SK-N-SH (cell line): Measurements from ENCODE around the gene PDE11A. TPM values are rescaled to one million over a fixed set of nuclear protein-coding genes. Genes with fewer than 3 reads are reported as not detected.

ENCODE experiments used
- CTCF ChIA-PET: fragments of 300-600, 350-600 bp; formaldehyde crosslinking; extraction: SDS; loops from one replicate; lab custom pipeline; 2021; lab: Yijun Ruan, JAX
- POLR2A ChIA-PET: fragments of 350-600 bp; sonication (Branson Sonifier 250); formaldehyde crosslinking; extraction: SDS; loops from one replicate; lab custom pipeline; 2020; ENCODE audit warnings: antibody characterized with exemption, inconsistent platforms; lab: Yijun Ruan, JAX
- DNase-seq: peaks from one replicate; pipeline ENCODE4 v3.0.0; 2012
- H2AFZ ChIP-seq: fragments of 200-600 bp; sonication (generic); 2 replicates; pipeline ENCODE4 v1.8.1; 2016; ENCODE audit warnings: antibody characterized with exemption, mild to moderate bottlenecking, low read depth
- H3F3A ChIP-seq: fragments of 200-600 bp; sonication (generic); replicated peaks from 2 replicates; pipeline ENCODE3; 2016; ENCODE audit warnings: antibody characterized with exemption, mild to moderate bottlenecking; ENCODE audit not compliant: insufficient read depth
- H3K27ac ChIP-seq, 2 experiments: fragments of 200-500 bp in 1 of 2; fragments of 200-600 bp in 1 of 2; sonication (Bioruptor generic) in 1 of 2; sonication (generic), shearing (Covaris generic) in 1 of 2; 2 replicates each; pipeline versions ENCODE4 v1.5.1 to v1.6.1; 2014 to 2016; ENCODE audit warnings: low read depth in 2 of 2, inconsistent platforms in 1 of 2, low read length in 1 of 2, mild to moderate bottlenecking in 1 of 2, mixed read lengths in 1 of 2
- H3K27me3 ChIP-seq: fragments of 200-600 bp; sonication (generic), shearing (Covaris generic); 2 replicates; pipeline ENCODE4 v1.6.1; 2016; ENCODE audit warnings: mixed run types; ENCODE audit not compliant: insufficient read depth
- H3K36me3 ChIP-seq, 2 experiments: fragments of 200-500 bp in 1 of 2; fragments of 200-600 bp in 1 of 2; sonication (Bioruptor generic) in 1 of 2; sonication (generic) in 1 of 2; replicated peaks in 1 of 2; 2 replicates each; pipeline versions ENCODE3 to v1.5.1; 2014 to 2016; ENCODE audit warnings: low read length in 1 of 2, mild to moderate bottlenecking in 1 of 2; ENCODE audit not compliant: insufficient read depth in 2 of 2, control insufficient read depth in 1 of 2
- H3K4me1 ChIP-seq, 2 experiments: fragments of 200-500 bp in 1 of 2; fragments of 200-600 bp in 1 of 2; sonication (Bioruptor generic) in 1 of 2; sonication (generic), shearing (Covaris generic) in 1 of 2; 2 replicates each; pipeline versions ENCODE4 v1.5.1 to v1.6.1; 2014 to 2016; ENCODE audit warnings: low read depth in 1 of 2, low read length in 1 of 2, mixed run types in 1 of 2; ENCODE audit not compliant: insufficient read depth in 2 of 2, control insufficient read depth in 1 of 2
- H3K4me2 ChIP-seq: fragments of 200-600 bp; sonication (generic), shearing (Covaris generic); 2 replicates; pipeline ENCODE4 v1.6.1; 2017; ENCODE audit warnings: mixed run types
- H3K4me3 ChIP-seq, 2 experiments: fragments of 200-500 bp in 1 of 2; fragments of 200-600 bp in 1 of 2; sonication (Bioruptor generic) in 1 of 2; sonication (generic), shearing (Covaris generic) in 1 of 2; 2 replicates each; pipeline versions ENCODE4 v1.5.1 to v1.8.1; 2014 to 2016; ENCODE audit warnings: low read depth in 2 of 2, inconsistent platforms in 1 of 2, low read length in 1 of 2, mild to moderate bottlenecking in 1 of 2, mixed read lengths in 1 of 2, moderate library complexity in 1 of 2
- H3K79me2 ChIP-seq: fragments of 200-600 bp; sonication (generic); 2 replicates; pipeline ENCODE4 v1.8.1; 2017; ENCODE audit warnings: mild to moderate bottlenecking; ENCODE audit not compliant: insufficient read depth
- H3K9ac ChIP-seq: fragments of 200-600 bp; sonication (generic); 2 replicates; pipeline ENCODE4 v1.6.1; 2017; ENCODE audit warnings: mixed run types
- H3K9me2 ChIP-seq: fragments of 200-600 bp; sonication (generic); 2 replicates; pipeline ENCODE4 v1.6.1; 2017; ENCODE audit warnings: mixed run types
- H3K9me3 ChIP-seq: fragments of 200-600 bp; sonication (generic); 2 replicates; pipeline ENCODE4 v1.6.1; 2017; ENCODE audit warnings: mixed run types, mild to moderate bottlenecking, moderate library complexity
- H4K20me1 ChIP-seq: fragments of 200-600 bp; sonication (generic); 2 replicates; pipeline ENCODE4 v1.6.1; 2017; ENCODE audit warnings: mild to moderate bottlenecking, mixed run types; ENCODE audit not compliant: insufficient read depth
- CHD2 ChIP-seq: fragments of 150-350 bp; IDR thresholded peaks from 2 replicates; pipeline ENCODE4 v1.6.1; 2018; ENCODE audit warnings: low read length; ENCODE audit not compliant: partially characterized antibody
- ELF1 ChIP-seq: IDR thresholded peaks from 2 replicates; pipeline ENCODE4 v1.4.0; 2012
- EZH2phosphoT487 ChIP-seq: fragments of 200-600 bp; sonication (generic); IDR thresholded peaks from 2 replicates; pipeline ENCODE4 v1.6.1; 2017; ENCODE audit warnings: low read depth, mixed run types, mild to moderate bottlenecking, antibody characterized with exemption, moderate library complexity, borderline replicate concordance
- FOSL2 ChIP-seq: IDR thresholded peaks from 2 replicates; pipeline ENCODE4 v1.4.0; 2012; ENCODE audit warnings: low read depth, mild to moderate bottlenecking, moderate library complexity, borderline replicate concordance
- FOXJ3 ChIP-seq: sonication (generic); formaldehyde crosslinking; IDR thresholded peaks from 2 replicates; pipeline ENCODE4 v1.5.1; 2020; ENCODE audit warnings: mild to moderate bottlenecking, missing genetic modification reagents
- FOXM1 ChIP-seq: IDR thresholded peaks from 2 replicates; pipeline ENCODE4 v1.4.0; 2012; ENCODE audit warnings: low read depth, mild to moderate bottlenecking
- GABPA ChIP-seq: IDR thresholded peaks from 2 replicates; pipeline ENCODE4 v1.4.0; 2012; ENCODE audit warnings: low read depth, mild to moderate bottlenecking
- GATA2 ChIP-seq: sonication (generic); formaldehyde crosslinking; IDR thresholded peaks from 2 replicates; pipeline ENCODE4 v1.5.0; 2020; ENCODE audit warnings: mild to moderate bottlenecking, missing genetic modification reagents
- JUND ChIP-seq: IDR thresholded peaks from 2 replicates; pipeline ENCODE4 v1.4.0; 2012
- NRF1 ChIP-seq: IDR thresholded peaks from 2 replicates; pipeline ENCODE4 v1.6.1; 2012; ENCODE audit warnings: low read depth, mild to moderate bottlenecking, low read length
- RAD21 ChIP-seq: IDR thresholded peaks from 2 replicates; pipeline ENCODE4 v1.6.1; 2012; ENCODE audit warnings: mild to moderate bottlenecking, low read length
- RCOR1 ChIP-seq: fragments of 150-350 bp; IDR thresholded peaks from 2 replicates; pipeline ENCODE4 v1.6.1; 2017; ENCODE audit warnings: antibody characterized with exemption, low read length
- RFX5 ChIP-seq: IDR thresholded peaks from 2 replicates; pipeline ENCODE4 v1.6.1; 2012; ENCODE audit warnings: mild to moderate bottlenecking, improper control_type of control experiment, low read length
- RXRA ChIP-seq: IDR thresholded peaks from 2 replicates; pipeline ENCODE4 v1.4.0; 2012; ENCODE audit warnings: low read depth, mild to moderate bottlenecking, borderline replicate concordance
- SIN3A ChIP-seq: IDR thresholded peaks from 2 replicates; pipeline ENCODE4 v1.6.1; 2012; ENCODE audit warnings: low read depth, mild to moderate bottlenecking, low read length, moderate library complexity, borderline replicate concordance
- SMC3 ChIP-seq: IDR thresholded peaks from 2 replicates; pipeline ENCODE4 v1.6.1; 2012; ENCODE audit warnings: low read depth, low read length, improper control_type of control experiment
- TEAD4 ChIP-seq: IDR thresholded peaks from 2 replicates; pipeline ENCODE4 v1.4.0; 2012; ENCODE audit warnings: mild to moderate bottlenecking, borderline replicate concordance; ENCODE audit not compliant: insufficient read depth
- WGBS: methylation state at CpG from one replicate; pipeline ENCODE4 v1.1.6; 2017; ENCODE audit warnings: low lambda C conversion rate; 5-methylcytosine and 5-hydroxymethylcytosine counted together
- polyA plus RNA-seq, 3 experiments: library from polyadenylated mRNA; depleted of rRNA; stranded (reverse); fragments of >200 nt; gene quantifications; 2 replicates each; pipeline ENCODE4 v1.2.3, GENCODE V29; 2012
- TF ChIP-seq, protein P1 (sequence below): IDR thresholded peaks from 2 replicates; pipeline ENCODE4 v1.4.0; 2012; ENCODE audit warnings: low read depth
- TF ChIP-seq, protein P2 (sequence below): IDR thresholded peaks from 2 replicates; pipeline ENCODE4 v1.4.0; 2012; ENCODE audit warnings: low read depth, borderline replicate concordance
- TF ChIP-seq, protein P3 (sequence below): fragments of 150-350 bp; IDR thresholded peaks from 2 replicates; pipeline ENCODE4 v1.6.1; 2016; ENCODE audit warnings: mild to moderate bottlenecking, low read depth, low read length

Gene PDE11A
- polyA plus RNA-seq, 1 of the 3 experiments (the other 2 are of a cell fraction): 0.10 TPM

DNA sequence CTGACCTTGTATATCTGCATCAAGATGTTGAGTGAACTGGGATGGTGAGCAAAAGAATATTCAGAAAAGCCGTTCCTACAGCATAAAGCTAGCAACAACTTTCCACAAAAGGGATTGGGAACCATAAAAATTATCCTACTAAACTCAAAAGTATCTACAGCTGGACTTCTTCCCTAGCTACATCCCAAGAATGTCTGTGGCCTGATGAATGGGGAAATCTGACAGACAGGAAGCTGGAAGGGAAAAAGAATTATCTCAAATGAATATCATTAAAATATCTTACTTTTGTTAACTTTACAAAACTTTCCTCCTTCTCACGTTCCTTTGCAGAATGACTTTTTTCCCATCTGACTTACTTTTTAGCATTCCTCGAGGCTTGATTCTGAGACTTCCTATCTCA, 150.9 kb downstream of the PDE11A start (continued):
- TF ChIP-seq, protein P1, sequence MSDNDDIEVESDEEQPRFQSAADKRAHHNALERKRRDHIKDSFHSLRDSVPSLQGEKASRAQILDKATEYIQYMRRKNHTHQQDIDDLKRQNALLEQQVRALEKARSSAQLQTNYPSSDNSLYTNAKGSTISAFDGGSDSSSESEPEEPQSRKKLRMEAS: no peak
- TF ChIP-seq FOXM1 (no peak), CHD2 (no peak)

DNA sequence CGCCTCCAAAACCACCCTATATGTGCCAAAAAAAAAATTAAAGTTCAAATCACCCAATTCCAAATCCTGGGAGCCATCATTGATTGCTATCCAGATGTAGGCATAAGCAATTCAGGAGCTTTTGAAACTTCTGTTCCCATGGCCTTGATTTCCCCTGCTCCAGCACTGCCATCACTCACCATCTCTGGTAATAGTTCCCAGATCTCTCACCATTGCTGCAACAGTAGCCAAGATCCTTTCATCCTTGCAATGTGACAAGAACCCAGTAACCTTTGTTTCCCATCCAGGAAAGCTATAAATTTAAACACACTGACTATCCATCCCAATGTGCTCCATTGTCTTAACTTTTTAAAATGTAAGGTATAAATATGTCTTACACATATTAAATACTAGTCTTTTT, 155.4 kb downstream of the PDE11A start:
- H3K9ac ChIP-seq: no peak overlapping the region
- H3K79me2 ChIP-seq: no peaks in the 10 kb centered on the region
- no peak overlapping the region for H3K4me2 ChIP-seq
- POLR2A ChIA-PET: no interaction called here
- H2AFZ ChIP-seq: no peak overlapping the region
- H3F3A ChIP-seq: no peaks in the 10 kb centered on the region
- no peaks in the 10 kb centered on the region for H4K20me1 ChIP-seq
- no peaks in the 10 kb centered on the region for H3K9me2 ChIP-seq
- 45% methylated on average over 1 of the region's 1 CpG for WGBS
- H3K27me3 ChIP-seq: no peaks in the 10 kb centered on the region
- H3K4me1 ChIP-seq: no peaks in the 10 kb centered on the region
- no peak for DNase-seq
- CTCF ChIA-PET: interaction anchor here (1.1 to 1.3 kb wide), 2 partner anchors 10 to 222 kb away, joined by 3 to 5 read pairs; no protein-coding TSS in a partner anchor
- no peaks in the 10 kb centered on the region for H3K9me3 ChIP-seq
- H3K4me3 ChIP-seq: no peak overlapping the region
- no peak overlapping the region for H3K27ac ChIP-seq
- no peaks in the 10 kb centered on the region for H3K36me3 ChIP-seq
- TF ChIP-seq RXRA (no peak), SIN3A (no peak), SMC3 (no peak), FOXM1 (no peak), FOXJ3 (CRISPR knock-in tag) (no peak), RCOR1 (no peak), FOSL2 (no peak), GATA2 (CRISPR knock-in tag) (no peak), JUND (no peak), ELF1 (no peak), RFX5 (no peak), RAD21 (no peak), GABPA (no peak), TEAD4 (no peak), EZH2phosphoT487 (no peak), NRF1 (no peak)
- TF ChIP-seq, protein P1: no peak
- TF ChIP-seq, protein P2, sequence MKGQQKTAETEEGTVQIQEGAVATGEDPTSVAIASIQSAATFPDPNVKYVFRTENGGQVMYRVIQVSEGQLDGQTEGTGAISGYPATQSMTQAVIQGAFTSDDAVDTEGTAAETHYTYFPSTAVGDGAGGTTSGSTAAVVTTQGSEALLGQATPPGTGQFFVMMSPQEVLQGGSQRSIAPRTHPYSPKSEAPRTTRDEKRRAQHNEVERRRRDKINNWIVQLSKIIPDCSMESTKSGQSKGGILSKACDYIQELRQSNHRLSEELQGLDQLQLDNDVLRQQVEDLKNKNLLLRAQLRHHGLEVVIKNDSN: no peak
- TF ChIP-seq, protein P3, sequence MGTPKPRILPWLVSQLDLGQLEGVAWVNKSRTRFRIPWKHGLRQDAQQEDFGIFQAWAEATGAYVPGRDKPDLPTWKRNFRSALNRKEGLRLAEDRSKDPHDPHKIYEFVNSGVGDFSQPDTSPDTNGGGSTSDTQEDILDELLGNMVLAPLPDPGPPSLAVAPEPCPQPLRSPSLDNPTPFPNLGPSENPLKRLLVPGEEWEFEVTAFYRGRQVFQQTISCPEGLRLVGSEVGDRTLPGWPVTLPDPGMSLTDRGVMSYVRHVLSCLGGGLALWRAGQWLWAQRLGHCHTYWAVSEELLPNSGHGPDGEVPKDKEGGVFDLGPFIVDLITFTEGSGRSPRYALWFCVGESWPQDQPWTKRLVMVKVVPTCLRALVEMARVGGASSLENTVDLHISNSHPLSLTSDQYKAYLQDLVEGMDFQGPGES: no peak
